Measurements from ENCODE around the gene STPG4.

STPG4 gene

DNA sequence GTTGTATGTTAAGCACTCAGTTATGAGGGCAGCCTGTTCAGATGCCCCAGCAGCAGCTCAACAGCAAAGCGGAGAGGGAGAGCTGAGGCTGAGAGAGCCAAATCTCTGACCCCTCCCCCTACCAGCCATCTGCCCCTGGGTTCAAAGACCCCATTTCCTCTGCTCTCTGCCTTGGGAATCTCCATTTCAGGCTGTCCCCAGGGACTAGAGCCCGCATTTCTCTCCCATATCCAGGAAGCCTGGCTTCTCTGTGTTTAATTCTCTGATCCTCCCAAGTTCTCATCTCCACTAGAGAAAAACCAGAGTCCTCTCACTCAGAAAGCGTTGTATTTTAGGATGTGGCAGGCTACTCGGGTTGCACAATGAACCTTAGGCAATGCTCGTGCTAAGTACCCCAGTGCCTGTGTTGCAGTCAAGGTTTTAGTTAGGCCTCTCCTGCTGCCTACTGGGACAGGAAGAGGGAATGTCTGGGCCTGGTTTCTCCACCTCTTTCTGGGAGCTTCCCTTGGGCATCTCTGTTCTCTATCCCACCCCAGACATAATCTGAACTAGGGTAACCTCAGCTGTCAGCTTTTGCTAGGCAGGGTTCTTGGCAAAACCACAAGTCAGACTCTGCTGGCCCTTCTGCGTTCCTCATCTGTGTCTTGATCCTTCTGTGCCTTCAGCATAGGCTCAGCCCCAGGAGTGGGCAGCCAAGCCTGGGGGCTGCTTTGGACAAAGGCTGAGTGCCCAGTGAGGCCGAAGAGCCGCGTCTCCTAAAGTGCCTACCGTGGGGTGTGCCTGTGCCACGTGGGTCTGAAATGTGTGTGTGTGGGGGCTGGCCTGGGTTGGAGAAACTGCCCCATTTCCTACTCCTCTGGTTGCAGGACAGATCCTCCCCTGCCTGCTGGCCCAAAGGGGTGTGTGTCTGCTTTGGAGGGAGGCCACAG lies 96.8 kb downstream of the STPG4 start:
- no peaks in the 10 kb centered on the region for H3K9me3 ChIP-seq (ENCODE audit: control insufficient read depth, low read length)
- DNase-seq (ENCODE audit: low read depth), result peak; percentile 84
- peak overlapping the region; percentile 75 for H3K9ac ChIP-seq (ENCODE audit: low read length)
- H3K36me3 ChIP-seq (ENCODE audit: control insufficient read depth, insufficient read depth, low read length, severe bottlenecking), result peaks cover 33% of the 10 kb centered on the region
- H3K4me3 ChIP-seq (ENCODE audit: low read length), result no peak overlapping the region
- no peaks in the 10 kb centered on the region for H3K27me3 ChIP-seq (replicated peaks; ENCODE audit: control insufficient read depth, insufficient read depth, low read length)
- peaks cover 54% of the 10 kb centered on the region for H3K4me1 ChIP-seq (ENCODE audit: control insufficient read depth, insufficient read depth, low read length)

DNA sequence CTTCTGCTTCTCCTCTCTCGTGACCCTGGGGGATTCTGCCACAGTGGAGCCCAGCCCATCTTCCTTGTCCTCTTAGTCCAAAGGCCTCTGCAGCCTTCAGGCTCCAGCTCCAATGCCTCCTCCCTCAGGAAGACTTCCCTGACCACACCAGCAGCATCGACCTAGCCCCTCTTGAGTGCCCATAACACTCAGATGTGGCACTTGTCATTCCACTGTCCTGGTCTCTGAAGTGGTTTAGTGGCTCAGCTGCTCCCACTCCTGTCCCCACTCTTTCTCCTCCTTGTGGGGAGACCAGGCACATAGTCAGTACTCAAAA lies 97.5 kb downstream of the STPG4 start:
- DNase-seq (ENCODE audit: low read depth), result no peak
- Histone ChIP-seq H3K4me3 (ENCODE audit: low read length) (no peak overlapping the region), H3K27me3 (replicated peaks; ENCODE audit: control insufficient read depth, insufficient read depth, low read length) (no peaks in the 10 kb centered on the region), H3K9me3 (ENCODE audit: control insufficient read depth, low read length) (no peaks in the 10 kb centered on the region), H3K4me1 (ENCODE audit: control insufficient read depth, insufficient read depth, low read length) (peaks cover 48% of the 10 kb centered on the region), H3K36me3 (ENCODE audit: control insufficient read depth, insufficient read depth, low read length, severe bottlenecking) (peaks cover 36% of the 10 kb centered on the region), H3K9ac (ENCODE audit: low read length) (peak overlapping the region; percentile 75)

DNA sequence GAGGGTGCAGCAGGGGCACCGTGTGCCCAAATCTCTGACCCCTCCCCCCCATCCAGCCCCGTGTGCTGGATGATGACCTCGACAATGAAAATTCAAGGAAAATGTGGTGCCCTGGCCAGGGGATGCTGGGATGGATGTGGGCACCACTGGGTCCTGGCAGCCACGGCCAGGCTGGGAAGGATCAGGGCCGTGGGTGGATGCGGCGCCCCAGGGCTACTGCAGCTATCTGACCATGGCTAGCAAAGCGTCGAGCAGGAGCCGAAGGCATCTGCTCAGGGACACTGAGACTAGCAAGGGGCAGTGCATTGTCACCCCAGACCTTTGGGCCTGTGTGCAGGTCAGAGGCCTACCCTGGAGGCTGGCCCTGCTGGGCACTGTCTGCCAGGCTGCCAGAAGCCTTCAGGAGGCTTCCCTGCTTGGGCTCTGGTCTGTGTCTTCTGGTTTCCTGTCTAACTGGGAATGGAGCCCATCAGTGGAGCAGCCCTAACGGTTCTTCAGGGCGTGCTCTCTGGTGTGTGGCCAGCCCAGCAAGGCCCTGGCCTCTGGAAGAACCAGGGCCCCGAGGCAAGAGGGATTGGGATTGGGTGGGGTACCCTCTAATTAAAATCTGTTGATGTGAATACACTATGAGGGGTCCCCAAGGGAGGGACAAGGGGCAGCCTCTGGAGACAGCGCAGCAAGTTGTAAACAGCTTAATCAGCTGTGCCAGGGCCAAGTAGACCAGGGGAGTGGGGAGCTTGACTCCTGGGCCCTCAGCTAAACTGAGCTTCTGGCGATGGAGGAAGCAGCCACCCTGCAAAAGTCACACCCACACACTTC lies 98.0 kb downstream of the STPG4 start:
- Histone ChIP-seq H3K36me3 (ENCODE audit: control insufficient read depth, insufficient read depth, low read length, severe bottlenecking) (peaks cover 38% of the 10 kb centered on the region), H3K27me3 (replicated peaks; ENCODE audit: control insufficient read depth, insufficient read depth, low read length) (no peaks in the 10 kb centered on the region), H3K4me1 (ENCODE audit: control insufficient read depth, insufficient read depth, low read length) (peaks cover 43% of the 10 kb centered on the region), H3K9ac (ENCODE audit: low read length) (peak overlapping the region; percentile 75), H3K4me3 (ENCODE audit: low read length) (no peak overlapping the region), H3K9me3 (ENCODE audit: control insufficient read depth, low read length) (no peaks in the 10 kb centered on the region)
- DNase-seq (ENCODE audit: low read depth), result no peak

DNA sequence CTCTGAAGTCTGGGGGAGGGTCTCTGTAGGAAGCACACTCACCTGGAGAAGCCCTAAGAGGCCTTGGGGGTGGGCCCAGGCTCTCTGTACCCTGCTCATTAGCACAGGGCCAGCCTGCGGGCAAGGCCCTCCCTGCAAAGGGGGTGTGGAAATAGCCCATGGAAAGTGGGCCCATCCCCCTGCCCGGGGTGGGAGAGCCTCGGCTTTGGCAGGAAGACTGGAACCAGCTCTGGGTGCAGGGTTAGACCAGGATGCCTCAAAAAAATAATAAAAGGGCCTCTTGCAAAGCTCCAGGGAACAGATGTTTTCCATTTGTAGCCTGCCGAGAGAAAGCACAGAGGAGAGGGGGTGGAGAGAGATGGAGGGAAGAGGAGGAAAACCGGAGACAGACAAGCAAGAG lies 98.7 kb downstream of the STPG4 start:
- H3K9ac ChIP-seq (ENCODE audit: low read length), result peak overlapping the region; percentile 75
- DNase-seq (ENCODE audit: low read depth), result peak; percentile 87
- H3K4me1 ChIP-seq (ENCODE audit: control insufficient read depth, insufficient read depth, low read length), result peaks cover 41% of the 10 kb centered on the region
- H3K36me3 ChIP-seq (ENCODE audit: control insufficient read depth, insufficient read depth, low read length, severe bottlenecking), result peaks cover 38% of the 10 kb centered on the region
- no peaks in the 10 kb centered on the region for H3K27me3 ChIP-seq (replicated peaks; ENCODE audit: control insufficient read depth, insufficient read depth, low read length)
- H3K9me3 ChIP-seq (ENCODE audit: control insufficient read depth, low read length), result no peaks in the 10 kb centered on the region
- no peak overlapping the region for H3K4me3 ChIP-seq (ENCODE audit: low read length)

DNA sequence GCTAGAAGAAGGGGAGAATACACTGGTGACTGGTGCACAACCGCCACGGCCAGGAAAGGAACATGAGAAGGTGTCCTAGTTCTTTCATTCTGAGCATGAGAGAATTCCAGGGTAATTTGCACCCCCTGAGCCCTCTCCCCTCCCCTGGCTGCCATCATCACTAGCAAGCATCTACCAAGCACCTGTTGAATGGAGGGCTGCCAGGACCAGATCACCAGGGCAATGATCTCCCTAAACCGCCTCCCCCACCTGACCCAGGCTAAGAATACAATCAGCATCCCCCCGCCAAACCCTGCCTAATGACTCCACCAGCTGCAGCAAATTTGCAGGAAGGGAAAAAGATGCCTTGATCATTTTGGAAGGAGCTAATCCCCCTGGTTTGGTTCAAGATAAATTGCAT lies 100.2 kb downstream of the STPG4 start:
- Histone ChIP-seq H3K4me3 (ENCODE audit: low read length) (no peak overlapping the region), H3K4me1 (ENCODE audit: control insufficient read depth, insufficient read depth, low read length) (peaks cover 46% of the 10 kb centered on the region), H3K36me3 (ENCODE audit: control insufficient read depth, insufficient read depth, low read length, severe bottlenecking) (peaks cover 43% of the 10 kb centered on the region), H3K27me3 (replicated peaks; ENCODE audit: control insufficient read depth, insufficient read depth, low read length) (no peaks in the 10 kb centered on the region), H3K9me3 (ENCODE audit: control insufficient read depth, low read length) (no peaks in the 10 kb centered on the region), H3K9ac (ENCODE audit: low read length) (no peak overlapping the region)
- DNase-seq (ENCODE audit: low read depth), result no peak

DNA sequence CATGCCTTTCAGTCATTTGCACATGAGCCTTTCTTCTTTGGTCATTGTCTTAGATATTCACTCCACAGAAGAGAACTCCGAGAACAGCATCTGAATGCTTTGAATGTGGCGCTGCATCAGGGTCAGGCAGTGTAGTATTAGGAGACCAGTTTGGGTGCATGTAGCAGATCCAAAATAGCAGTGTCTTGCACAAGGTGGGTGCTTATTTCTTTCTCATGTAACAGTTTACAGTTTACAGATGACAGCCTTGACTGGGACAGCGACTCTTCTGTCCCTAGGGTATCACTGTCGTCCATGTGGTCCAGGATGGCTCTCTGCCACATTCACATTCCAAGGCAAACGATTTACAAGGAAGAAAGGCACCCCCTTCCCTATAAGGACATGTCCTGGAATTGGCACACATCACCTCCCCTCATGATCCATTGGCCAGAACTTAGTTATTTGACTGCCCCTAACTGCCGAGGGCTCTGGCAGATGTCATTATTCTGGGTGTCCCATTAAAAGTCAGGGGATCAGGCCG lies 101.0 kb downstream of the STPG4 start:
- peaks cover 42% of the 10 kb centered on the region for H3K4me1 ChIP-seq (ENCODE audit: control insufficient read depth, insufficient read depth, low read length)
- H3K4me3 ChIP-seq (ENCODE audit: low read length), result no peak overlapping the region
- H3K36me3 ChIP-seq (ENCODE audit: control insufficient read depth, insufficient read depth, low read length, severe bottlenecking), result peaks cover 47% of the 10 kb centered on the region
- DNase-seq (ENCODE audit: low read depth), result no peak
- no peak overlapping the region for H3K9ac ChIP-seq (ENCODE audit: low read length)
- no peaks in the 10 kb centered on the region for H3K9me3 ChIP-seq (ENCODE audit: control insufficient read depth, low read length)
- H3K27me3 ChIP-seq (replicated peaks; ENCODE audit: control insufficient read depth, insufficient read depth, low read length), result no peaks in the 10 kb centered on the region

DNA sequence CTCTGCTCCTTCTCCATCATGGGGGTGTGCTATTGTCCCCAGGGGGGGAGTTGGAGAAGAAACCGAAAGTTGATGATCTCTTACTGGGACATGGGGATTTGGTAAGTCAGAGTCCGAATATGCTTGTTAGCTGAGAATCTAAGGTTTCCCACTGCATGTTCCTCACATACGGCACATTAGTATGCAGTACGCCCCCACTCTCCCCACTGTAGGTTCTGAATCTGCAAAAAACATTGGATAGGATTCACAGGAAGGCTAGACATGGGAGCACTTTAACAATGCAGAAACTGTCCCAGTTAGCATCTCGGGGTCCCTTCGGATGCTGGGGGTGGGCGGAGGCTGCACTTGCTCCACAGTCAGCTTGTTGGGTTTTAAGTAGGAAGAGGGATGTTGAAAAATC lies 102.3 kb downstream of the STPG4 start:
- H3K4me1 ChIP-seq (ENCODE audit: control insufficient read depth, insufficient read depth, low read length), result peaks cover 36% of the 10 kb centered on the region
- no peaks in the 10 kb centered on the region for H3K27me3 ChIP-seq (replicated peaks; ENCODE audit: control insufficient read depth, insufficient read depth, low read length)
- DNase-seq (ENCODE audit: low read depth), result no peak
- H3K4me3 ChIP-seq (ENCODE audit: low read length), result no peak overlapping the region
- no peak overlapping the region for H3K9ac ChIP-seq (ENCODE audit: low read length)
- peaks cover 51% of the 10 kb centered on the region for H3K36me3 ChIP-seq (ENCODE audit: control insufficient read depth, insufficient read depth, low read length, severe bottlenecking)
- no peaks in the 10 kb centered on the region for H3K9me3 ChIP-seq (ENCODE audit: control insufficient read depth, low read length)

DNA sequence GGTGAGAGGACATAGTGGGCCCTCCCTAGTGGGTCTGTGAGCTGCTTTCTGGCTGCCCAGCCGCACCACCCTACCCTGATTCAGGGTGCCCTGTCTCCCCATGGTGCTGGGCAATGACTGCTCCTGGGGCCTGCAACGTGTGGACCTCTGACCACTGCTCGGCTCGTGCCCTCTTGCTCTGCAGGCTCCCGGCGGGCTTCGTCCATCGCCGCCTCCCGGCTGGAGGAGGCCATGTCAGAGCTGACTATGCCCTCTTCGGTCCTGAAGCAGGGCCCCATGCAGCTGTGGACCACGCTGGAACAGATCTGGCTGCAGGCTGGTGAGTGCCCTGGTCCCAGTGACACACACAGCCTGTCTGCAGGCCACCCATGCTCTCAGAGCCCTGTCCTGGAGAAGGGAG lies 103.5 kb downstream of the STPG4 start:
- Histone ChIP-seq H3K9me3 (ENCODE audit: control insufficient read depth, low read length) (no peaks in the 10 kb centered on the region), H3K27me3 (replicated peaks; ENCODE audit: control insufficient read depth, insufficient read depth, low read length) (no peaks in the 10 kb centered on the region), H3K36me3 (ENCODE audit: control insufficient read depth, insufficient read depth, low read length, severe bottlenecking) (peaks cover 63% of the 10 kb centered on the region), H3K9ac (ENCODE audit: low read length) (no peak overlapping the region), H3K4me3 (ENCODE audit: low read length) (no peak overlapping the region), H3K4me1 (ENCODE audit: control insufficient read depth, insufficient read depth, low read length) (peaks cover 23% of the 10 kb centered on the region)
- DNase-seq (ENCODE audit: low read depth), result no peak

DNA sequence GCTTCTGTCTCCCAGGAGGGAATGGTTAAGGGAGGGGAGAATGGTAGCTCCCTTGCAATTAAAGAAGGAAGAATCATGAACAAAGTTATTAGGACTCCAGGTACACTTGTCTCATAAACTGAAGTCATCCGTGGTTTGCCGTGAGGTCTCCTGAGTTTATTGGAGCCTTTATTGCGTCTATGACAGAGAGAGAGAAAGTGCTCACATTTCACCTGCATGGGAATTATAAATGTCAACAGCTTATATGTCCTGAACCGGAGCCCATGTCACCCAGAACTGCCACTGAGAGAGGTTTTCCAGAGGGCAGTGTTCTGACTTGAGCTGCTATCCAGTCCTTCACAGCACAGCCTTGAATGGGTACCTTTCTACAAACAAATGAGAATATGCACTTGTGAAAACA lies 104.3 kb downstream of the STPG4 start:
- no peak for DNase-seq (ENCODE audit: low read depth)
- peaks cover 71% of the 10 kb centered on the region for H3K36me3 ChIP-seq (ENCODE audit: control insufficient read depth, insufficient read depth, low read length, severe bottlenecking)
- peaks cover 15% of the 10 kb centered on the region for H3K4me1 ChIP-seq (ENCODE audit: control insufficient read depth, insufficient read depth, low read length)
- H3K27me3 ChIP-seq (replicated peaks; ENCODE audit: control insufficient read depth, insufficient read depth, low read length), result no peaks in the 10 kb centered on the region
- no peaks in the 10 kb centered on the region for H3K9me3 ChIP-seq (ENCODE audit: control insufficient read depth, low read length)
- H3K9ac ChIP-seq (ENCODE audit: low read length), result no peak overlapping the region
- no peak overlapping the region for H3K4me3 ChIP-seq (ENCODE audit: low read length)

DNA sequence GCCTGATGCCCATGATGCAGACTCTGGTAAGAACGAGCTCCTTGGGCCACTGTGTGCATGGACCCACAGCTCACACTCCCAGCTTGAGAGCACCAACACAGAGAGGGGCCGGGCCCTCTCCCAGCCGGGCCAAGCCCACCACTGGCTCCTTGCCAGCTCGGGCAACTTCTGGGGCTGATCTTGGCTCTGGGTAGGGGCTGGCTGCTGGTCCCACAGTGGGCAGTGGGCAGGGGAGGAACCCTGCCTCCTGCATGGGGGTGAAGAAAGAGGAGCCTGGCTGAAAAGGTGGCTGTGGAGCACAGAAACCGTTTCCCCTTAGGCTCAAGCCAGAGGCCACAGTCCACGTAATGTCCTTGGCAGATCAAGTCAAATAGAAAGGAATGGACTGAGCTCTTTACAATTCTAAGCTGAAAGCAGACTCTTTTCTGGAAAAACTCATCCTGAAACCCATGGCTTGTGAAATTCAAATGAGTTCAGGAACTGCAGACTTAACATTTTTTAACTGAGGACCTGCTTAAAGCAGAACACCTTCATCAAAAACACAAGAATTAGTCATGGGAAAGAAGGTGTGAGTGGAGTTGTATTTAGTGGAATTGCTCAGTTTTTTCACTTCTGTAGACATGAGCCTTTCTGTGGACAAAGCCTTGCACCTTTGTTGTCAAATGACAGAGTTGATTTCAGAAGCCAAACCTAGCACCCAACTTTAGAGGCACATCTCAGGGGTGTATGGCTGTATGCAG lies 104.9 kb downstream of the STPG4 start:
- Histone ChIP-seq H3K9me3 (ENCODE audit: control insufficient read depth, low read length) (no peaks in the 10 kb centered on the region), H3K4me3 (ENCODE audit: low read length) (no peak overlapping the region), H3K27me3 (replicated peaks; ENCODE audit: control insufficient read depth, insufficient read depth, low read length) (no peaks in the 10 kb centered on the region), H3K9ac (ENCODE audit: low read length) (no peak overlapping the region), H3K36me3 (ENCODE audit: control insufficient read depth, insufficient read depth, low read length, severe bottlenecking) (peaks cover 72% of the 10 kb centered on the region), H3K4me1 (ENCODE audit: control insufficient read depth, insufficient read depth, low read length) (peaks cover 10% of the 10 kb centered on the region)
- no peak for DNase-seq (ENCODE audit: low read depth)

DNA sequence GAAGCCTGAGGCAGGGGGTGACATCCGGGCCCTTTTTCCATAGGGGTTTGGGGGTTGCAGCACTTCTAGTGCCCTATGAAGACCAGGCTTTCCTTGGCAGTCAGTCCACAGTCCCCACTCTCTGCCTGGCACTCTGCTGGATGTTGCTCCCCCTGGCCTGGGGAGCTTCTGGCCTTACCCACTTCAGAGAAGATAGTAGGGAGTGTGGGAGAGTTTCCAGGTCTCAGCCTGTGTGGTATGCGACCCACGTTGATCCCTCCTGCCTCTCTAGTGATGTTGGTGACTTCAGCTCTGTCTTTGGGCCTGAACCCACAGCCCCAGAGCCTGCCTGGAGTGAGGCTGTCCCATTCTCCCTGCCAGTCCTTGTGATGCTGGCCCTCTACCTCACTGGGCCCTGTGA lies 105.6 kb downstream of the STPG4 start:
- Histone ChIP-seq H3K36me3 (ENCODE audit: control insufficient read depth, insufficient read depth, low read length, severe bottlenecking) (peaks cover 72% of the 10 kb centered on the region), H3K4me1 (ENCODE audit: control insufficient read depth, insufficient read depth, low read length) (peaks cover 10% of the 10 kb centered on the region), H3K9ac (ENCODE audit: low read length) (no peak overlapping the region), H3K4me3 (ENCODE audit: low read length) (no peak overlapping the region), H3K27me3 (replicated peaks; ENCODE audit: control insufficient read depth, insufficient read depth, low read length) (no peaks in the 10 kb centered on the region), H3K9me3 (ENCODE audit: control insufficient read depth, low read length) (no peaks in the 10 kb centered on the region)
- DNase-seq (ENCODE audit: low read depth), result no peak
